HG02885 (cell line): ENCODE measurements around the gene SSRP1.
"Not testable (repeated sequence)": the region's sequence is repeated elsewhere in the genome, so short reads cannot be mapped to it uniquely, and the experiment has no call there.

Experiments used
- ATAC-seq: cut with Tn5 transposase; IDR thresholded peaks from one replicate; pipeline ENCODE4 v1.9.1; 2021; ENCODE audit warnings: mild to moderate bottlenecking; ENCODE audit not compliant: unreplicated experiment, poor library complexity

SSRP1 gene

GRCh38 chr11:57303990-57304579, 31.6 kb downstream of the SSRP1 start:
- no peak for ATAC-seq

GRCh38 chr11:57303280-57303989, 32.3 kb downstream of the SSRP1 start:
- no peak for ATAC-seq

- ATAC-seq = no peak
Measured at GRCh38 chr11:57302489-57302888, 33.2 kb downstream of the SSRP1 start.

GRCh38 chr11:57301711-57302423, 33.8 kb downstream of the SSRP1 start:
- no peak for ATAC-seq

GRCh38 chr11:57300785-57301184, 34.9 kb downstream of the SSRP1 start:
- no peak for ATAC-seq

GRCh38 chr11:57299150-57299737, 36.4 kb downstream of the SSRP1 start:
- no peak for ATAC-seq

GRCh38 chr11:57297221-57297620, 38.5 kb downstream of the SSRP1 start:
- no peak for ATAC-seq

GRCh38 chr11:57296205-57296604, 39.5 kb downstream of the SSRP1 start:
- not testable (repeated sequence) for ATAC-seq

- ATAC-seq = no peak
Measured at GRCh38 chr11:57294225-57295131, 41.2 kb downstream of the SSRP1 start.

- no peak for ATAC-seq
Measured at GRCh38 chr11:57290288-57290687, 45.4 kb downstream of the SSRP1 start.

GRCh38 chr11:57288771-57289579, 46.7 kb downstream of the SSRP1 start:
- no peak for ATAC-seq

- ATAC-seq = no peak
Measured at GRCh38 chr11:57287884-57288283, 47.8 kb downstream of the SSRP1 start.

GRCh38 chr11:57283231-57283990, 52.3 kb downstream of the SSRP1 start:
- no peak for ATAC-seq

- ATAC-seq = not testable (repeated sequence)
Measured at GRCh38 chr11:57281546-57281945, 54.1 kb downstream of the SSRP1 start.

GRCh38 chr11:57279116-57279515, 56.6 kb downstream of the SSRP1 start:
- ATAC-seq = no peak

- no peak for ATAC-seq
Measured at GRCh38 chr11:57278721-57279095, 57.0 kb downstream of the SSRP1 start.

- peak; percentile 92 for ATAC-seq
Measured at GRCh38 chr11:57277845-57278720, 57.6 kb downstream of the SSRP1 start.
